ENCODE results near the gene TPP2. TPM values are rescaled to one million over a fixed set of nuclear protein-coding genes. Genes with fewer than 3 reads are reported as not detected.

TPP2 gene
- total RNA-seq, 1 experiment from 2014 or later: 68.3 TPM

DNA sequence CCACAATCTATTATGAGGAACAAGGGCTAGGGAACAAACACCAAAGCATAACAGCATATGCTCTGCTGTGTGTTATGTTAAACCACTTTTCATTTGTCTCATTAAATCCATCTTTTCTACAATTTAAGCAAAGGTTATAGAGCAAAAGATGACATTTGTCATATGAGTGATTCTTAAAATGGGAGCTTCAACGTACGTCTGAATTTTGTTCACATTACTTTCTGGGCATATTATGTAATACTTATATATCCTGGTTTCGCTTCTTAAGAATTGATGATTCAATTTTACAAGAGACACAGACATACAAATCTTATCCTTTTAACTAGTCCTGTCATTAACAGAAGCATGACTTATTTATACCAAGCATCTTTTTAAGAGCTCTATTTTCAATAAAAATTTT, 3.3 kb upstream of the TPP2 start (continued):
- TF ChIP-seq TP53 (CRISPR knock-in tag; IDR thresholded peaks at IDR 0.05): no peak

DNA sequence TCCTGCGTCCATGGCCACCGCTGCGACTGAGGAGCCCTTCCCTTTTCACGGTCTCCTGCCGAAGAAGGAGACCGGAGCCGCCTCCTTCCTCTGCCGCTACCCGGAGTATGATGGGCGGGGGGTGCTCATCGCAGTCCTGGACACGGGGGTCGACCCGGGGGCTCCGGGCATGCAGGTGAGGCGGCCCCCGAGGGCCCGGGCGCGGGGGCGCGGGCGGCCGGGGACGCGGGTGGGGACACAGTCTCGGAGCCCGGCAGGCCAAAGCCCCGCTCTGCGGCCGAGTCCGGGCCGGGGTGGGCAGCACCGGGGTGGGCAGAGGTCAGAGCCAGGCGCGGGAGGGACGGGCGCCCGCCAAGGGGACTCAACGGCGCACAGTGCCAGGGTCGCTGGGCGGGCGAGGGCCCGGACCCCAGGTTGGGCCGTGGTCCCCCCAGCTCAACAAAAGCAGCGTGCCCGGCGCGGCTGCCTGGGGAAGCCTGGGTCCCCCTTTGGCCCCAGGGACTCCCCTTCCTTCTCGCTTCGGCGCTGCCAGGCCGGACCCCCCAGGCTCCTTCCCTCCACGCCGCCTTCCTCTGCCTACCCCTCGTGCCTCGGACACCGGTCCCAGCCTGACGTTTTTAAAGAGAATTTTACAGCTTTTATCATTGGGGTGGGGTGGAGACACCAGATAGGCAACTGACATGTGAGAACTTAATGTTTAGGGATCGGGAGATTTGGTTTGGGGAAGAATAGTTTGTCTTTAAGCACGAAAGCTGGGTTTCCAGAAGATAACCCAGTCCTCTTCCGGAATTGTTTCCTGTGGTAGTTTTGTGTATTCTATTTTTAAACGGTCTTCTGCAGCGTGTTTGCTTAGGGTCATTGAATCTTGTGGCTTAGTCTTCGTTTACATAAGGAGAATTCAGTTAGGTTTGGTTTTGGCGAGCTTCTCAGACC, 509 bp downstream of the TPP2 start:
- Mint-ChIP-seq H3K4me1 (peaks cover 50% of the 10 kb centered on the region), H3K27me3 (ENCODE audit: low read depth) (no peaks in the 10 kb centered on the region), H3K4me3 (peak overlapping the region; percentile 96), H3K27ac (peak overlapping the region; percentile 78), H3K9me3 (no peaks in the 10 kb centered on the region), H3K36me3 (no peaks in the 10 kb centered on the region; the same call in 1 of the 2 replicates)
- ChIA-PET POLR2A (interaction anchor here (1.3 to 1.6 kb wide), 4 partner anchors 8 to 249 kb away, joined by 3 to 15 read pairs (median 6); partner anchors contain the start of gene ERCC5), CTCF (interaction anchor here (0.5 to 1.9 kb wide), 4 partner anchors 16 to 248 kb away, joined by 3 to 6 read pairs (median 4); partner anchors contain the start of gene ERCC5)
- TF ChIP-seq ZNF138 (CRISPR knock-in tag; conservative IDR thresholded peaks at IDR 0.05): no peak
- 0 out of 2 replicates have a peak, but pooled peaks have one; percentile 30 for TF ChIP-seq ZBTB21 (CRISPR knock-in tag; IDR thresholded peaks at IDR 0.05; ENCODE audit: borderline replicate concordance)
- 0 out of 2 replicates have a peak, but pooled peaks have one; percentile 45 for TF ChIP-seq SMAD3 (CRISPR knock-in tag; IDR thresholded peaks at IDR 0.05; ENCODE audit: borderline replicate concordance)
- 0 out of 2 replicates have a peak, but pooled peaks have one; percentile 4 for TF ChIP-seq GABPB1 (CRISPR knock-in tag; IDR thresholded peaks at IDR 0.05)
- peak; percentile 19; the same call in 1 of the 2 replicates for TF ChIP-seq FOXP1 (CRISPR knock-in tag; IDR thresholded peaks at IDR 0.05; ENCODE audit: borderline replicate concordance)
- no peak for TF ChIP-seq ATF1 (CRISPR knock-in tag; IDR thresholded peaks at IDR 0.05)
- TF ChIP-seq, protein P1, sequence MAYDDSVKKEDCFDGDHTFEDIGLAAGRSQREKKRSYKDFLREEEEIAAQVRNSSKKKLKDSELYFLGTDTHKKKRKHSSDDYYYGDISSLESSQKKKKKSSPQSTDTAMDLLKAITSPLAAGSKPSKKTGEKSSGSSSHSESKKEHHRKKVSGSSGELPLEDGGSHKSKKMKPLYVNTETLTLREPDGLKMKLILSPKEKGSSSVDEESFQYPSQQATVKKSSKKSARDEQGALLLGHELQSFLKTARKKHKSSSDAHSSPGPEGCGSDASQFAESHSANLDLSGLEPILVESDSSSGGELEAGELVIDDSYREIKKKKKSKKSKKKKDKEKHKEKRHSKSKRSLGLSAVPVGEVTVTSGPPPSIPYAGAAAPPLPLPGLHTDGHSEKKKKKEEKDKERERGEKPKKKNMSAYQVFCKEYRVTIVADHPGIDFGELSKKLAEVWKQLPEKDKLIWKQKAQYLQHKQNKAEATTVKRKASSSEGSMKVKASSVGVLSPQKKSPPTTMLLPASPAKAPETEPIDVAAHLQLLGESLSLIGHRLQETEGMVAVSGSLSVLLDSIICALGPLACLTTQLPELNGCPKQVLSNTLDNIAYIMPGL (CRISPR knock-in tag; IDR thresholded peaks at IDR 0.05): peak; percentile 3; the same call in 1 of the 2 replicates
- TF ChIP-seq, protein P2, sequence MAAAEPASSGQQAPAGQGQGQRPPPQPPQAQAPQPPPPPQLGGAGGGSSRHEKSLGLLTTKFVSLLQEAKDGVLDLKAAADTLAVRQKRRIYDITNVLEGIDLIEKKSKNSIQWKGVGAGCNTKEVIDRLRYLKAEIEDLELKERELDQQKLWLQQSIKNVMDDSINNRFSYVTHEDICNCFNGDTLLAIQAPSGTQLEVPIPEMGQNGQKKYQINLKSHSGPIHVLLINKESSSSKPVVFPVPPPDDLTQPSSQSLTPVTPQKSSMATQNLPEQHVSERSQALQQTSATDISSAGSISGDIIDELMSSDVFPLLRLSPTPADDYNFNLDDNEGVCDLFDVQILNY (CRISPR knock-in tag; IDR thresholded peaks at IDR 0.05): peak; percentile 91; the same call in 1 of the 2 replicates
- DNase-seq (ENCODE audit: low spot score): no peak
- peak; percentile 3 for ATAC-seq

DNA sequence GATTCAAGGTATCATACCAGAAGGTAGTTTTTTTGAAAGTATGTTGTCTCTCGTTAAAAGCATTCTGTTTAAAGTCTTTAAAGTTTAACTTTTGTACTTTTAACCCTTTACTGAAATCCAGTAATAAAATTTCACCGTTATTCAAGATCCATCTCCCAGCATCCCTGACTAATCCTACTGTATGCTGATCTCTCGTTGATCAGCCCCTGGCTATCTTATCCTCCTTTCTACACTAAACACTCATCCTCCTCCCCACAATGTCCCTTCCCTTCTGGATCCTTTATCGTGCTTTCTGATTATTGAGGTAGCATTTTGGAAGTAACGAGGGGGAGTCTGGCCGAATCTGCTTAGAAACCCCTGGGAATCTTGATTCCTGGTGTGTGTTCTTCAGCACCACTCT, 1.3 kb downstream of the TPP2 start:
- Mint-ChIP-seq H3K4me1 (peaks cover 51% of the 10 kb centered on the region), H3K27me3 (ENCODE audit: low read depth) (no peaks in the 10 kb centered on the region), H3K27ac (peak overlapping the region; percentile 75), H3K9me3 (no peaks in the 10 kb centered on the region), H3K36me3 (no peaks in the 10 kb centered on the region; the same call in 1 of the 2 replicates), H3K4me3 (peak overlapping the region; percentile 89)
- ATAC-seq (no peak), DNase-seq (ENCODE audit: low spot score) (no peak)
- ChIA-PET CTCF (interaction anchor here (0.5 kb wide), 1 partner anchor 43 kb away, joined by 4 read pairs; no protein-coding TSS in a partner anchor), POLR2A (no interaction called here)
- TF ChIP-seq ATF1 (CRISPR knock-in tag; IDR thresholded peaks at IDR 0.05) (no peak), HMGA2 (CRISPR knock-in tag; IDR thresholded peaks at IDR 0.05) (no peak), CBFB (CRISPR knock-in tag; IDR thresholded peaks at IDR 0.05; ENCODE audit: low read depth) (no peak), FOXP1 (CRISPR knock-in tag; IDR thresholded peaks at IDR 0.05; ENCODE audit: borderline replicate concordance) (no peak), GABPB1 (CRISPR knock-in tag; IDR thresholded peaks at IDR 0.05) (no peak), ESRRA (CRISPR knock-in tag; IDR thresholded peaks at IDR 0.05; ENCODE audit: borderline replicate concordance) (no peak), NFATC4 (CRISPR knock-in tag; IDR thresholded peaks at IDR 0.05) (no peak)
- TF ChIP-seq, protein P3, sequence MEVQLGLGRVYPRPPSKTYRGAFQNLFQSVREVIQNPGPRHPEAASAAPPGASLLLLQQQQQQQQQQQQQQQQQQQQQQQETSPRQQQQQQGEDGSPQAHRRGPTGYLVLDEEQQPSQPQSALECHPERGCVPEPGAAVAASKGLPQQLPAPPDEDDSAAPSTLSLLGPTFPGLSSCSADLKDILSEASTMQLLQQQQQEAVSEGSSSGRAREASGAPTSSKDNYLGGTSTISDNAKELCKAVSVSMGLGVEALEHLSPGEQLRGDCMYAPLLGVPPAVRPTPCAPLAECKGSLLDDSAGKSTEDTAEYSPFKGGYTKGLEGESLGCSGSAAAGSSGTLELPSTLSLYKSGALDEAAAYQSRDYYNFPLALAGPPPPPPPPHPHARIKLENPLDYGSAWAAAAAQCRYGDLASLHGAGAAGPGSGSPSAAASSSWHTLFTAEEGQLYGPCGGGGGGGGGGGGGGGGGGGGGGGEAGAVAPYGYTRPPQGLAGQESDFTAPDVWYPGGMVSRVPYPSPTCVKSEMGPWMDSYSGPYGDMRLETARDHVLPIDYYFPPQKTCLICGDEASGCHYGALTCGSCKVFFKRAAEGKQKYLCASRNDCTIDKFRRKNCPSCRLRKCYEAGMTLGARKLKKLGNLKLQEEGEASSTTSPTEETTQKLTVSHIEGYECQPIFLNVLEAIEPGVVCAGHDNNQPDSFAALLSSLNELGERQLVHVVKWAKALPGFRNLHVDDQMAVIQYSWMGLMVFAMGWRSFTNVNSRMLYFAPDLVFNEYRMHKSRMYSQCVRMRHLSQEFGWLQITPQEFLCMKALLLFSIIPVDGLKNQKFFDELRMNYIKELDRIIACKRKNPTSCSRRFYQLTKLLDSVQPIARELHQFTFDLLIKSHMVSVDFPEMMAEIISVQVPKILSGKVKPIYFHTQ (CRISPR knock-in tag; IDR thresholded peaks at IDR 0.05): no peak
- TF ChIP-seq, protein P4, sequence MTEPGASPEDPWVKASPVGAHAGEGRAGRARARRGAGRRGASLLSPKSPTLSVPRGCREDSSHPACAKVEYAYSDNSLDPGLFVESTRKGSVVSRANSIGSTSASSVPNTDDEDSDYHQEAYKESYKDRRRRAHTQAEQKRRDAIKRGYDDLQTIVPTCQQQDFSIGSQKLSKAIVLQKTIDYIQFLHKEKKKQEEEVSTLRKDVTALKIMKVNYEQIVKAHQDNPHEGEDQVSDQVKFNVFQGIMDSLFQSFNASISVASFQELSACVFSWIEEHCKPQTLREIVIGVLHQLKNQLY (CRISPR knock-in tag; IDR thresholded peaks at IDR 0.05): no peak
- TF ChIP-seq, protein P5, sequence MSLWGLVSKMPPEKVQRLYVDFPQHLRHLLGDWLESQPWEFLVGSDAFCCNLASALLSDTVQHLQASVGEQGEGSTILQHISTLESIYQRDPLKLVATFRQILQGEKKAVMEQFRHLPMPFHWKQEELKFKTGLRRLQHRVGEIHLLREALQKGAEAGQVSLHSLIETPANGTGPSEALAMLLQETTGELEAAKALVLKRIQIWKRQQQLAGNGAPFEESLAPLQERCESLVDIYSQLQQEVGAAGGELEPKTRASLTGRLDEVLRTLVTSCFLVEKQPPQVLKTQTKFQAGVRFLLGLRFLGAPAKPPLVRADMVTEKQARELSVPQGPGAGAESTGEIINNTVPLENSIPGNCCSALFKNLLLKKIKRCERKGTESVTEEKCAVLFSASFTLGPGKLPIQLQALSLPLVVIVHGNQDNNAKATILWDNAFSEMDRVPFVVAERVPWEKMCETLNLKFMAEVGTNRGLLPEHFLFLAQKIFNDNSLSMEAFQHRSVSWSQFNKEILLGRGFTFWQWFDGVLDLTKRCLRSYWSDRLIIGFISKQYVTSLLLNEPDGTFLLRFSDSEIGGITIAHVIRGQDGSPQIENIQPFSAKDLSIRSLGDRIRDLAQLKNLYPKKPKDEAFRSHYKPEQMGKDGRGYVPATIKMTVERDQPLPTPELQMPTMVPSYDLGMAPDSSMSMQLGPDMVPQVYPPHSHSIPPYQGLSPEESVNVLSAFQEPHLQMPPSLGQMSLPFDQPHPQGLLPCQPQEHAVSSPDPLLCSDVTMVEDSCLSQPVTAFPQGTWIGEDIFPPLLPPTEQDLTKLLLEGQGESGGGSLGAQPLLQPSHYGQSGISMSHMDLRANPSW (CRISPR knock-in tag; conservative IDR thresholded peaks at IDR 0.05; ENCODE audit: low read depth): no peak
- TF ChIP-seq, protein P6, sequence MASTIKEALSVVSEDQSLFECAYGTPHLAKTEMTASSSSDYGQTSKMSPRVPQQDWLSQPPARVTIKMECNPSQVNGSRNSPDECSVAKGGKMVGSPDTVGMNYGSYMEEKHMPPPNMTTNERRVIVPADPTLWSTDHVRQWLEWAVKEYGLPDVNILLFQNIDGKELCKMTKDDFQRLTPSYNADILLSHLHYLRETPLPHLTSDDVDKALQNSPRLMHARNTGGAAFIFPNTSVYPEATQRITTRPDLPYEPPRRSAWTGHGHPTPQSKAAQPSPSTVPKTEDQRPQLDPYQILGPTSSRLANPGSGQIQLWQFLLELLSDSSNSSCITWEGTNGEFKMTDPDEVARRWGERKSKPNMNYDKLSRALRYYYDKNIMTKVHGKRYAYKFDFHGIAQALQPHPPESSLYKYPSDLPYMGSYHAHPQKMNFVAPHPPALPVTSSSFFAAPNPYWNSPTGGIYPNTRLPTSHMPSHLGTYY (CRISPR knock-in tag; IDR thresholded peaks at IDR 0.05): no peak
- TF ChIP-seq, protein P7, sequence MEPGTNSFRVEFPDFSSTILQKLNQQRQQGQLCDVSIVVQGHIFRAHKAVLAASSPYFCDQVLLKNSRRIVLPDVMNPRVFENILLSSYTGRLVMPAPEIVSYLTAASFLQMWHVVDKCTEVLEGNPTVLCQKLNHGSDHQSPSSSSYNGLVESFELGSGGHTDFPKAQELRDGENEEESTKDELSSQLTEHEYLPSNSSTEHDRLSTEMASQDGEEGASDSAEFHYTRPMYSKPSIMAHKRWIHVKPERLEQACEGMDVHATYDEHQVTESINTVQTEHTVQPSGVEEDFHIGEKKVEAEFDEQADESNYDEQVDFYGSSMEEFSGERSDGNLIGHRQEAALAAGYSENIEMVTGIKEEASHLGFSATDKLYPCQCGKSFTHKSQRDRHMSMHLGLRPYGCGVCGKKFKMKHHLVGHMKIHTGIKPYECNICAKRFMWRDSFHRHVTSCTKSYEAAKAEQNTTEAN (CRISPR knock-in tag; IDR thresholded peaks at IDR 0.05): no peak
